Natural killer cell (primary cell): ENCODE results near the gene SF3A1. TPM values are rescaled to one million over a fixed set of nuclear protein-coding genes. Genes with fewer than 3 reads are reported as not detected.

Experiments used
- ATAC-seq, 3 donors: fragments of 150-1000 bp in 2 of 3; fragments of 200-7000 bp in 1 of 3; cut with Tn5 transposase; 1 replicate in 1 of 3; 2 replicates in 2 of 3; pipeline ENCODE4 v1.10.0; 2021; ENCODE audit warnings: mild to moderate bottlenecking in 2 of 3, moderate library complexity in 2 of 3
- DNase-seq, 2 donors: peaks; one replicate each; pipeline versions ENCODE4 v3.0.0 to v3.0.0-alpha.2; 2013 to 2021; ENCODE audit warnings: mixed read lengths in 1 of 2
- H3K27ac ChIP-seq: one replicate; pipeline ENCODE4 v1.5.1; 2013; ENCODE audit warnings: mild to moderate bottlenecking, low read length
- H3K27me3 ChIP-seq: one replicate; pipeline ENCODE4 v1.6.1; 2013; ENCODE audit warnings: low read length; ENCODE audit not compliant: control insufficient read depth, insufficient read depth
- H3K36me3 ChIP-seq: one replicate; pipeline ENCODE4 v1.6.1; 2013; ENCODE audit warnings: low read length; ENCODE audit not compliant: control insufficient read depth, insufficient read depth
- H3K4me1 ChIP-seq: one replicate; pipeline ENCODE4 v1.6.1; 2013; ENCODE audit warnings: low read length; ENCODE audit not compliant: control insufficient read depth, insufficient read depth
- H3K4me3 ChIP-seq: one replicate; pipeline ENCODE4 v1.5.1; 2013; ENCODE audit warnings: low read length
- H3K9me3 ChIP-seq: one replicate; pipeline ENCODE4 v1.6.1; 2013; ENCODE audit warnings: low read length; ENCODE audit not compliant: control insufficient read depth, insufficient read depth
- H3K27ac Mint-ChIP-seq, 2 donors: one replicate each; pipeline ENCODE4 v1.8.0; 2022; ENCODE audit warnings: mild to moderate bottlenecking in 2 of 2, mixed read lengths in 2 of 2, moderate library complexity in 1 of 2
- H3K27me3 Mint-ChIP-seq, 2 donors: one replicate each; pipeline ENCODE4 v1.8.0; 2022; ENCODE audit warnings: low read depth in 2 of 2, mixed read lengths in 2 of 2
- H3K36me3 Mint-ChIP-seq: one replicate; pipeline ENCODE4 v1.8.0; 2022; ENCODE audit warnings: mixed read lengths
- H3K4me1 Mint-ChIP-seq, 2 donors: one replicate each; pipeline ENCODE4 v1.8.0; 2022; ENCODE audit warnings: mixed read lengths in 2 of 2
- H3K4me3 Mint-ChIP-seq: one replicate; pipeline ENCODE4 v1.8.0; 2022; ENCODE audit warnings: mild to moderate bottlenecking, moderate library complexity, mixed read lengths
- H3K9me3 Mint-ChIP-seq, 2 donors: one replicate each; pipeline ENCODE4 v1.8.0; 2022; ENCODE audit warnings: mixed read lengths in 2 of 2
- WGBS: methylation state at CpG from one replicate; pipeline ENCODE4 v1.1.7; 2013; ENCODE audit warnings: missing lambda C conversion rate; ENCODE audit not compliant: insufficient coverage; 5-methylcytosine and 5-hydroxymethylcytosine counted together
- intact Hi-C: fragments of 100-400 bp; cut with micrococcal nuclease; formaldehyde crosslinking; loops from one replicate; pipeline ENCODE4 v1.14.2; 2022
- total RNA-seq, 4 donors: library from RNA; stranded (reverse); fragments of 120-200 nt in 1 of 4; gene quantifications; one replicate each; pipeline versions ENCODE4 v1.2.3 to v1.2.4, GENCODE V29; 2013 to 2022
- TF ChIP-seq, protein P1 (sequence below): fragments of 200-600 bp; IDR thresholded peaks from one replicate; pipeline ENCODE4 v1.8.0; 2022; ENCODE audit warnings: antibody characterized with exemption

Gene SF3A1
- total RNA-seq, 3 donors from 2014 or later (not counting 1 experiment from before 2014, with no cell fraction given): 309 to 340 (median 319) TPM

DNA sequence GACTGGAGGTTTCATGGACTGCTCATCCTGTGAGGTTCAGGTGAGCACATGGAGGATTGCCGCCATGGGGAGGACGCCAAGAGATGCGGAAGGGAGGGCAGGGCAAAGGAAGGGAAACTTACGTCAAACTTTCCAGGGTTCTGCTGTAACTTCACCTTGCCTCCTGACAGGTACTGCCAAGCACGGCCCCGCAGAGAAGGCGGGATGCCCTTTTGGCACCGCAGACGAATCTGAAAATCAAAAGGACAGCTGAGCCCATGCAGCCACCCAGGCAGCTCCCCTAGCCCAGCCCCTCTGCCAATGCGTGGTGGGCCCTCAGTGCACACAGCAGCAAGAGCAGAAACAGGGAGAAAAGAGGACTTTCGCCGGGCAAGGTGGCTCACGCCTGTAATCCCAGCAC is 57.4 kb downstream of the SF3A1 start:
- H3K27ac Mint-ChIP-seq: no peak overlapping the region
- Histone ChIP-seq H3K4me1 (peaks cover 39% of the 10 kb centered on the region), H3K27me3 (no peaks in the 10 kb centered on the region), H3K27ac (no peak overlapping the region), H3K36me3 (peaks cover 55% of the 10 kb centered on the region), H3K4me3 (no peak overlapping the region), H3K9me3 (no peaks in the 10 kb centered on the region)
- H3K9me3 Mint-ChIP-seq: no peaks in the 10 kb centered on the region
- no peaks in the 10 kb centered on the region for H3K27me3 Mint-ChIP-seq
- H3K36me3 Mint-ChIP-seq: no peaks in the 10 kb centered on the region
- intact Hi-C loops: no loop called here
- ATAC-seq (no peak), DNase-seq (no peak)
- TF ChIP-seq, protein P1, sequence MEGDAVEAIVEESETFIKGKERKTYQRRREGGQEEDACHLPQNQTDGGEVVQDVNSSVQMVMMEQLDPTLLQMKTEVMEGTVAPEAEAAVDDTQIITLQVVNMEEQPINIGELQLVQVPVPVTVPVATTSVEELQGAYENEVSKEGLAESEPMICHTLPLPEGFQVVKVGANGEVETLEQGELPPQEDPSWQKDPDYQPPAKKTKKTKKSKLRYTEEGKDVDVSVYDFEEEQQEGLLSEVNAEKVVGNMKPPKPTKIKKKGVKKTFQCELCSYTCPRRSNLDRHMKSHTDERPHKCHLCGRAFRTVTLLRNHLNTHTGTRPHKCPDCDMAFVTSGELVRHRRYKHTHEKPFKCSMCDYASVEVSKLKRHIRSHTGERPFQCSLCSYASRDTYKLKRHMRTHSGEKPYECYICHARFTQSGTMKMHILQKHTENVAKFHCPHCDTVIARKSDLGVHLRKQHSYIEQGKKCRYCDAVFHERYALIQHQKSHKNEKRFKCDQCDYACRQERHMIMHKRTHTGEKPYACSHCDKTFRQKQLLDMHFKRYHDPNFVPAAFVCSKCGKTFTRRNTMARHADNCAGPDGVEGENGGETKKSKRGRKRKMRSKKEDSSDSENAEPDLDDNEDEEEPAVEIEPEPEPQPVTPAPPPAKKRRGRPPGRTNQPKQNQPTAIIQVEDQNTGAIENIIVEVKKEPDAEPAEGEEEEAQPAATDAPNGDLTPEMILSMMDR: no peak
- H3K4me1 Mint-ChIP-seq: peaks cover 30 to 35% of the 10 kb centered on the region in 2 donors
- WGBS: 99% methylated on average over 13 of the region's 13 CpGs
- H3K4me3 Mint-ChIP-seq: no peak overlapping the region

DNA sequence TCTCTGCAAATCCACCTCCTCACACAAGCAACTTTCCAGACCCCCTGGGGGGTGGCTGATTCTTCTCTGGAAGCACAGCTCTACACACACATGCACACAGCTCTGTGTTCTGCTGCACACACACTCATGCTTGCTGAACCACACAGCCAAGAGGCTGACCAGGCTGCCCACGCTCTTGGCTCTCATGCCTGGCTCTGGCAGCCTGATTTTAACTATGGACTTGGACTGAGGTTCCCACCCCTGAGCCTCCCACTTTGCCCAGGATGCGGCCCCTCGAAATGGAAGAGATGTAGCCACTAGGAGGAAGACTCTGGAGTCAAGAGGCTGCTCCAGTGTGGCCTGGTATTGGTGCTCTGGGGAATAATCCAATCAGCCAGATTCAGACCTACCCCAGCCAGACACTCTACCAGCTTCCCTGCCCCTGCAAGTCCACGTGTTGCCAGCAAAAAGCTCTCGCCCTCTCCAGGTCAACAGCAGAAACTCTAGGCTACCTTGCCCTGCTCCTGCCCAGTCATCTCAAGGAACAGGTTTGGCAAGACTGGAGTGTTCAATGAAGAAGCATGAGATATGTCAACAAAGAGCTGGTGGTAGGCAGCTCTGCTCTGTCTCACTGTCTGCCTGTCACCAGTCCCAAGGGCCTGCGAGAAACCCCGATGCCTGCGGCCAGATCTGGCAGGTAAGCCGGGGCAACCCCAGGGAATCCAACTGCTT is 58.5 kb downstream of the SF3A1 start:
- H3K27ac Mint-ChIP-seq: no peak overlapping the region
- no peak overlapping the region for H3K4me3 Mint-ChIP-seq
- Histone ChIP-seq H3K27me3 (no peaks in the 10 kb centered on the region), H3K27ac (no peak overlapping the region), H3K4me1 (peaks cover 27% of the 10 kb centered on the region), H3K36me3 (peaks cover 66% of the 10 kb centered on the region), H3K4me3 (no peak overlapping the region), H3K9me3 (no peaks in the 10 kb centered on the region)
- DNase-seq (no peak), ATAC-seq (no peak)
- no peaks in the 10 kb centered on the region for H3K27me3 Mint-ChIP-seq
- H3K9me3 Mint-ChIP-seq: no peaks in the 10 kb centered on the region
- WGBS: 93% methylated on average over 9 of the region's 9 CpGs
- intact Hi-C loops: no loop called here
- no peaks in the 10 kb centered on the region for H3K36me3 Mint-ChIP-seq
- H3K4me1 Mint-ChIP-seq: peaks cover 20 to 24% of the 10 kb centered on the region in 2 donors
- TF ChIP-seq, protein P1: no peak

DNA sequence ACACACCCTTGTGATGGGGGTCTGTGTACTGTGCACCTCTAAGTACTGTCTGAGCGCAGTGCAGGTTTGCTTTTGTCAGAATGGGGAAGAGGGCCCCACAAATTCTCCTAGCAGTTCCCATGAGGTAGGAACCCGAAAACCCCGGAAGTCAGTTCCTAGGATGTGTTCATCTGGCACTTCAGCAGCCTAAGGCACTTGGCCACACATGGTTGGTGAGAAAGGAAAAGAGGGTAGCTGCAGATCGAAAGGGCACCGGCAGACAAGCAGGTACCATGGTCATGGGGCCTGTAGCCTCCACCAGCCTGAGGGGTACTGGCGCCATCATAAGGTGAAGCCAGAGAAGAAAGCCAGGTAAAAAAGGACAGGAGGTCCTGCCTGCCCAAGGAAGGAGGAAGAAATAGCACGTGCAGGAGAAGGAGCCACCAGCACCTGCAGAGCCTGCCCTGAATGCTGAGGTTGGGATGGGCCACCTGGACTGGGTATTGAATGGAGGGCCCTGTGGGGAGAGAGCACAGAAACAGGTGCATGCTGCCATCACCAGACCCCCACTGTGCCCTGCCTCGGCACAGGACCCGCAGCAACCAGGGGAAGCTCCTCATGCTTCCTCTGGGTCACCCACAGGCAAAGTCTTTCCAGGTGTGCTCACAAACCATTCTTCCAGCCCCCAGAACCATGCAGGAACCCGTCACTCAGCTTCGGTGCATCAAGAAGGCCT is 59.3 kb downstream of the SF3A1 start:
- DNase-seq (no peak), ATAC-seq (no peak)
- Histone ChIP-seq H3K36me3 (peaks cover 72% of the 10 kb centered on the region), H3K4me1 (peaks cover 20% of the 10 kb centered on the region), H3K27me3 (no peaks in the 10 kb centered on the region), H3K4me3 (no peak overlapping the region), H3K9me3 (no peaks in the 10 kb centered on the region), H3K27ac (no peak overlapping the region)
- peaks cover 13 to 17% of the 10 kb centered on the region in 2 donors for H3K4me1 Mint-ChIP-seq
- no peak overlapping the region for H3K4me3 Mint-ChIP-seq
- H3K27me3 Mint-ChIP-seq: no peaks in the 10 kb centered on the region
- no peaks in the 10 kb centered on the region for H3K9me3 Mint-ChIP-seq
- TF ChIP-seq, protein P1: no peak
- intact Hi-C loops: no loop called here
- H3K36me3 Mint-ChIP-seq: no peaks in the 10 kb centered on the region
- no peak overlapping the region for H3K27ac Mint-ChIP-seq
- 86% methylated on average over 11 of the region's 11 CpGs for WGBS
